SK-N-SH (cell line): Measurements from ENCODE around the gene ATCAY.

Experiments
- CHD2 ChIP-seq: fragments of 150-350 bp; IDR thresholded peaks from 2 replicates; pipeline ENCODE4 v1.6.1; 2018; ENCODE audit warnings: low read length; ENCODE audit not compliant: partially characterized antibody
- EP300 ChIP-seq, 2 experiments: IDR thresholded peaks; 2 replicates each; pipeline versions ENCODE4 v1.4.0 to v1.6.1; 2012; ENCODE audit warnings: borderline replicate concordance in 1 of 2, low read depth in 1 of 2, low read length in 1 of 2
- EZH2phosphoT487 ChIP-seq: fragments of 200-600 bp; sonication (generic); IDR thresholded peaks from 2 replicates; pipeline ENCODE4 v1.6.1; 2017; ENCODE audit warnings: low read depth, mixed run types, mild to moderate bottlenecking, antibody characterized with exemption, moderate library complexity, borderline replicate concordance
- JUND ChIP-seq: IDR thresholded peaks from 2 replicates; pipeline ENCODE4 v1.4.0; 2012
- NRF1 ChIP-seq: IDR thresholded peaks from 2 replicates; pipeline ENCODE4 v1.6.1; 2012; ENCODE audit warnings: low read depth, mild to moderate bottlenecking, low read length
- POLR2AphosphoS5 ChIP-seq: IDR thresholded peaks from 2 replicates; pipeline ENCODE4 v1.6.1; 2012; ENCODE audit warnings: low read depth, low read length
- RCOR1 ChIP-seq: fragments of 150-350 bp; IDR thresholded peaks from 2 replicates; pipeline ENCODE4 v1.6.1; 2017; ENCODE audit warnings: antibody characterized with exemption, low read length
- RFX5 ChIP-seq: IDR thresholded peaks from 2 replicates; pipeline ENCODE4 v1.6.1; 2012; ENCODE audit warnings: mild to moderate bottlenecking, improper control_type of control experiment, low read length
- YY1 ChIP-seq: IDR thresholded peaks from 2 replicates; pipeline ENCODE4 v1.4.0; 2012; ENCODE audit warnings: low read depth, mild to moderate bottlenecking
- TF ChIP-seq, protein P1 (sequence below): fragments of 200-600 bp; sonication (generic); IDR thresholded peaks from 2 replicates; pipeline ENCODE4 v1.6.1; 2017; ENCODE audit warnings: antibody characterized with exemption, mild to moderate bottlenecking, moderate library complexity
- TF ChIP-seq, protein P2 (sequence below): IDR thresholded peaks from 2 replicates; pipeline ENCODE4 v1.4.0; 2012; ENCODE audit warnings: low read depth

DNA sequence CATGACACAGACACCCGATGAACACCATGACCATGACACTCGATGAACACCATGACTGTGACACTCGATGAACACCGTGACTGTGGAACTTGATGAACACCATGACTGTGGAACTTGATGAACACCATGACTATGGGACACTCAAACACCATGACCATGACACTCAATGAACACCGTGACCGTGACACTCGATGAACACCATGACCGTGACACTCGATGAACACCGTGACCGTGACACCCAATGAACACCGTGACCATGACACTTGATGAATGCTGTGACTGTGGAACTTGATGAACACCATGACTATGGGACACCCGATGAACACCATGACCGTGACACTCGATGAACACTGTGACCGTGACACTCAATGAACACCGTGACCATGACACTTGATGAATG lies 43.2 kb upstream of the ATCAY start:
- TF ChIP-seq, protein P1, sequence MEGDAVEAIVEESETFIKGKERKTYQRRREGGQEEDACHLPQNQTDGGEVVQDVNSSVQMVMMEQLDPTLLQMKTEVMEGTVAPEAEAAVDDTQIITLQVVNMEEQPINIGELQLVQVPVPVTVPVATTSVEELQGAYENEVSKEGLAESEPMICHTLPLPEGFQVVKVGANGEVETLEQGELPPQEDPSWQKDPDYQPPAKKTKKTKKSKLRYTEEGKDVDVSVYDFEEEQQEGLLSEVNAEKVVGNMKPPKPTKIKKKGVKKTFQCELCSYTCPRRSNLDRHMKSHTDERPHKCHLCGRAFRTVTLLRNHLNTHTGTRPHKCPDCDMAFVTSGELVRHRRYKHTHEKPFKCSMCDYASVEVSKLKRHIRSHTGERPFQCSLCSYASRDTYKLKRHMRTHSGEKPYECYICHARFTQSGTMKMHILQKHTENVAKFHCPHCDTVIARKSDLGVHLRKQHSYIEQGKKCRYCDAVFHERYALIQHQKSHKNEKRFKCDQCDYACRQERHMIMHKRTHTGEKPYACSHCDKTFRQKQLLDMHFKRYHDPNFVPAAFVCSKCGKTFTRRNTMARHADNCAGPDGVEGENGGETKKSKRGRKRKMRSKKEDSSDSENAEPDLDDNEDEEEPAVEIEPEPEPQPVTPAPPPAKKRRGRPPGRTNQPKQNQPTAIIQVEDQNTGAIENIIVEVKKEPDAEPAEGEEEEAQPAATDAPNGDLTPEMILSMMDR: no peak
- no peak for TF ChIP-seq POLR2AphosphoS5
- no peak for TF ChIP-seq EP300 (IDR thresholded peaks at IDR 0.05; ENCODE audit: borderline replicate concordance in 1 of 2, low read depth in 1 of 2, low read length in 1 of 2)
- no peak for TF ChIP-seq JUND
- TF ChIP-seq RFX5: no peak
- TF ChIP-seq NRF1: no peak
- no peak for TF ChIP-seq RCOR1
- no peak for TF ChIP-seq YY1
- TF ChIP-seq, protein P2, sequence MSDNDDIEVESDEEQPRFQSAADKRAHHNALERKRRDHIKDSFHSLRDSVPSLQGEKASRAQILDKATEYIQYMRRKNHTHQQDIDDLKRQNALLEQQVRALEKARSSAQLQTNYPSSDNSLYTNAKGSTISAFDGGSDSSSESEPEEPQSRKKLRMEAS: no peak
- no peak for TF ChIP-seq CHD2
- no peak for TF ChIP-seq EZH2phosphoT487
